Measurements from ENCODE around the gene SLC35F1. TPM values are rescaled to one million over a fixed set of nuclear protein-coding genes. Genes with fewer than 3 reads are reported as not detected.

SLC35F1 gene
- total RNA-seq, 4 donors from 2014 or later, result 0.30 to 0.91 (median 0.48) TPM

- DNase-seq (ENCODE audit: low spot score in 2 of 2), result no peak
- 62 to 84% methylated on average over 1 of the region's 1 CpG for WGBS, 2 donors
- TF ChIP-seq POLR2A (IDR thresholded peaks at IDR 0.05) (no peak), CTCF (IDR thresholded peaks at IDR 0.05) (no peak)
- intact Hi-C loops (cut with DNase I; ENCODE audit: low total_unique reads), result no loop called here
- H3K4me3 ChIP-seq (ENCODE audit: low read depth, poor library complexity, severe bottlenecking), result no peak overlapping the region
Observed at GRCh38 chr6:118165500-118165899, 258.4 kb downstream of the SLC35F1 start.

- DNase-seq (ENCODE audit: low spot score in 2 of 2), result no peak
- no peak for TF ChIP-seq POLR2A (IDR thresholded peaks at IDR 0.05)
- TF ChIP-seq CTCF (IDR thresholded peaks at IDR 0.05), result no peak
- 70 to 87% methylated on average over 5 of the region's 5 CpGs for WGBS, 2 donors
- H3K4me3 ChIP-seq (ENCODE audit: low read depth, poor library complexity, severe bottlenecking), result no peak overlapping the region
- intact Hi-C loops (cut with DNase I; ENCODE audit: low total_unique reads), result no loop called here
Observed at GRCh38 chr6:118168421-118168820, 261.4 kb downstream of the SLC35F1 start.

GRCh38 chr6:118171852-118172251 lies 264.8 kb downstream of the SLC35F1 start:
- no peak for TF ChIP-seq CTCF (IDR thresholded peaks at IDR 0.05)
- no peak for TF ChIP-seq POLR2A (IDR thresholded peaks at IDR 0.05)
- no peak overlapping the region for H3K4me3 ChIP-seq (ENCODE audit: low read depth, poor library complexity, severe bottlenecking)
- intact Hi-C loops (cut with DNase I; ENCODE audit: low total_unique reads), result no loop called here
- DNase-seq (ENCODE audit: low spot score in 2 of 2), result no peak
- WGBS, 2 donors, result 28 to 38% methylated on average over 2 of the region's 2 CpGs

- intact Hi-C loops (cut with DNase I; ENCODE audit: low total_unique reads), result no loop called here
- TF ChIP-seq CTCF (IDR thresholded peaks at IDR 0.05) (no peak), POLR2A (IDR thresholded peaks at IDR 0.05) (no peak)
- no peak for DNase-seq (ENCODE audit: low spot score in 2 of 2)
- 69 to 73% methylated on average over 1 of the region's 1 CpG for WGBS, 2 donors
- no peak overlapping the region for H3K4me3 ChIP-seq (ENCODE audit: low read depth, poor library complexity, severe bottlenecking)
Observed at GRCh38 chr6:118174071-118174470, 267.0 kb downstream of the SLC35F1 start.

GRCh38 chr6:118177720-118178119 lies 270.7 kb downstream of the SLC35F1 start:
- TF ChIP-seq CTCF (IDR thresholded peaks at IDR 0.05), result no peak
- TF ChIP-seq POLR2A (IDR thresholded peaks at IDR 0.05), result no peak
- no peak for DNase-seq (ENCODE audit: low spot score in 2 of 2)
- 64 to 68% methylated on average over 3 of the region's 3 CpGs for WGBS, 2 donors
- no peak overlapping the region for H3K4me3 ChIP-seq (ENCODE audit: low read depth, poor library complexity, severe bottlenecking)
- intact Hi-C loops (cut with DNase I; ENCODE audit: low total_unique reads), result no loop called here

- no peak overlapping the region for H3K4me3 ChIP-seq (ENCODE audit: low read depth, poor library complexity, severe bottlenecking)
- DNase-seq (ENCODE audit: low spot score in 2 of 2), result no peak
- intact Hi-C loops (cut with DNase I; ENCODE audit: low total_unique reads), result no loop called here
- TF ChIP-seq POLR2A (IDR thresholded peaks at IDR 0.05) (no peak), CTCF (IDR thresholded peaks at IDR 0.05) (no peak)
- WGBS, 2 donors, result 76 to 81% methylated on average over 1 of the region's 1 CpG
Observed at GRCh38 chr6:118179048-118179447, 272.0 kb downstream of the SLC35F1 start.

All from lower leg skin (tissue), 4 donors.